Renal cortical epithelial cell (primary cell): ENCODE measurements around the gene TIMM21. TPM values are rescaled to one million over a fixed set of nuclear protein-coding genes. Genes with fewer than 3 reads are reported as not detected.
A peak's percentile ranks its signal among the peaks of the same experiment; 100 is the strongest.

ENCODE experiments used
- DNase-seq: peaks from one replicate; pipeline ENCODE4 v3.0.0-alpha.2; 2011; ENCODE audit warnings: low read depth
- total RNA-seq: library from RNA; depleted of rRNA; stranded (reverse); fragments of >200 nt; gene quantifications from 2 replicates; pipeline ENCODE4 v1.2.3, GENCODE V29; 2014

TIMM21 gene
- total RNA-seq, result 19.6 and 41.5 TPM in 2 replicates

GRCh38 chr18:74147779-74148542 lies at the start of gene TIMM21, which contains the start of gene FBXO15:
Gene TIMM21 (plus strand): TSS chr18:74148523. CDS start chr18:74148809, 286 bp downstream.
Gene FBXO15 (minus strand): TSS chr18:74147834. CDS start chr18:74147785, 49 bp downstream.
- DNase-seq, result peak; percentile 94

- no peak for DNase-seq
These were observed 39.9 kb upstream of the TIMM21 start for GRCh38 chr18:74108460-74108859.

- DNase-seq, result no peak
These were observed 38.2 kb upstream of the TIMM21 start for GRCh38 chr18:74110149-74110548.

- DNase-seq, result no peak
These were observed 37.3 kb upstream of the TIMM21 start for GRCh38 chr18:74110976-74111375.

- no peak for DNase-seq
These were observed 34.6 kb upstream of the TIMM21 start for GRCh38 chr18:74113711-74114110.

- no peak for DNase-seq
These were observed 34.2 kb upstream of the TIMM21 start for GRCh38 chr18:74114116-74114515.

GRCh38 chr18:74115046-74115445 lies 33.3 kb upstream of the TIMM21 start:
- DNase-seq, result no peak

- peak; percentile 28 for DNase-seq
These were observed 31.4 kb upstream of the TIMM21 start for GRCh38 chr18:74116633-74117554.

- no peak for DNase-seq
These were observed 25.1 kb upstream of the TIMM21 start for GRCh38 chr18:74123200-74123599.

- no peak for DNase-seq
These were observed 23.7 kb upstream of the TIMM21 start for GRCh38 chr18:74124642-74125041.

- DNase-seq, result no peak
These were observed 21.4 kb upstream of the TIMM21 start for GRCh38 chr18:74126684-74127655.

GRCh38 chr18:74128159-74128558 lies 20.2 kb upstream of the TIMM21 start:
- DNase-seq, result no peak

GRCh38 chr18:74131124-74131523 lies 17.2 kb upstream of the TIMM21 start:
- no peak for DNase-seq

- no peak for DNase-seq
These were observed 16.1 kb upstream of the TIMM21 start for GRCh38 chr18:74132201-74132600.

- no peak for DNase-seq
These were observed 10.3 kb upstream of the TIMM21 start for GRCh38 chr18:74137920-74138538.

GRCh38 chr18:74139411-74139810 lies 8.9 kb upstream of the TIMM21 start:
- DNase-seq, result no peak

GRCh38 chr18:74139888-74140287 lies 8.4 kb upstream of the TIMM21 start:
- no peak for DNase-seq

- DNase-seq, result no peak
These were observed 7.7 kb upstream of the TIMM21 start for GRCh38 chr18:74140582-74140981.

GRCh38 chr18:74141667-74142066 lies 6.7 kb upstream of the TIMM21 start:
- no peak for DNase-seq

GRCh38 chr18:74142252-74142651 lies 6.1 kb upstream of the TIMM21 start:
- no peak for DNase-seq

GRCh38 chr18:74146756-74147155 lies 1.6 kb upstream of the TIMM21 start:
- no peak for DNase-seq
